ENCODE results near the gene CCDC97.
"Not testable (repeated sequence)": the region's sequence is repeated elsewhere in the genome, so short reads cannot be mapped to it uniquely, and the experiment has no call there.

The CCDC97 gene

DNA sequence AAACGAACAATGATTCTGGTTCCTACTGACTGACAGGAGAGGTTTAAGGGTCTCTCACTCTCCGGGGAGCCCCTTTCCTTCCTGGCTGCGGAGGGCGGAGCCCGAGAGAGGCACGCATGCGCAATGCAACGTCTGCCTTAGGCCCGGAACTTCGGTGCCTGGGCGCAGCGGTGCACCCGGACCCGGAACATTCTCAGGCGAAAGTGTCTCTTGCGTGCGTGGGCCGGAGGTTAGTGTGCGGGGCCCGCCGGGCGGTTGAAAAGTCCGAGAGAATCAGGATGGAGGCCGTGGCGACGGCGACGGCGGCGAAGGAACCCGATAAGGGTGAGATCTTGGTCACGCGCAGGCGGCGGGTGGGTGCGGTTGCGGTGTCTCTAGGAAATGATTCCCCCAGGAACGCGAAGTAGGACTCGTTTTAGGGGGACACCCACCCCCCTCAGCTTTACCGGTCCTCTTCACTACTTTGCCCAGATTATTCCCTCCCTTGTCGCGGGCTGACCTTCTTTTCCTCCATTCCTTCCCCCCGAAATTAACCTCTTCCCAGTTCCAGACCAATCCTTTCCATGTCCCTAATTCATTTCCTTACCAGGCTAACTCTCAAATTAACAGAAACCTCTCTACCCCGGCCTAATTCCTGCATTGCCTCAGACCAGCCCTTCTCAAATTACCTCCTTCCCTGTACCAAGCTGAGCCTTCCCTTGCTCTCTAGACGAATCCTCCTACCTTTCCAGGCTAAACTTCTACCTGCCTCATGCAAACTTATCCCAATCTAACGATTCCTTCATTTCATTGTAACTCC, at the start of gene CCDC97:
TSS of gene CCDC97 (plus strand) at position 140 of the 799 bp plus-strand sequence. CDS start at position 279, 139 bp downstream.
- peak; percentile 85 for DNase-seq

DNA sequence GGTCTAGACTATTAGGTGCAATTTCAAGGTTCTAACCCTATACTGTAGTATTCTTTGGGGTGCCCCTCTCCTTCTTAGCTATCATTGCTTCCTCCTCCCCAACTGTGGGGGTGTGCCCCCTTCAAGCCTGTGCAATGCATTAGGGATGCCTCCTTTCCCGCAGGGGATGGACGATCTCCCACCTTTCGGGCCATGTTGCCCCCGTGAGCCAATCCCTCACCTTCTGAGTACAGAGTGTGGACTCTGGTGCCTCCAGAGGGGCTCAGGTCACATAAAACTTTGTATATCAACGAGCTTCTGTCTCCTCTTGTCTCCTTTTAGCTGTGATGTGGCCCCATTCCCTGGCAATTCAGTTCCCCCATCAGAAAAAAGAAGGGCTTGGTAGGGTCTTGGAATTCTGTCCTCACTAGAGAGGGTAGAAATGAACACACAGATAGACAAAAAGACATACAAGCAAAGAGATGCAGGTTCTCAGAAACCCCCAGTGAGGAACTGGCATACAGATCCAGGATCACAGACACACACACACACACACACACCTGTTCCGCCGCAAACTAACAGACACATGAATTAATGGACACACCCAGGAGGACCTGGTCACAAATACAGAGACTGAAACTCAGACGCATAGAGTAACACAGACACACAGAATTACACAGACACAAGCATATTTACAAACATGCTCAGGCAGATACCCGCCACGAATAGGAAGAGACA, 48.3 kb upstream of the CCDC97 start:
- peak; percentile 7 for DNase-seq

DNA sequence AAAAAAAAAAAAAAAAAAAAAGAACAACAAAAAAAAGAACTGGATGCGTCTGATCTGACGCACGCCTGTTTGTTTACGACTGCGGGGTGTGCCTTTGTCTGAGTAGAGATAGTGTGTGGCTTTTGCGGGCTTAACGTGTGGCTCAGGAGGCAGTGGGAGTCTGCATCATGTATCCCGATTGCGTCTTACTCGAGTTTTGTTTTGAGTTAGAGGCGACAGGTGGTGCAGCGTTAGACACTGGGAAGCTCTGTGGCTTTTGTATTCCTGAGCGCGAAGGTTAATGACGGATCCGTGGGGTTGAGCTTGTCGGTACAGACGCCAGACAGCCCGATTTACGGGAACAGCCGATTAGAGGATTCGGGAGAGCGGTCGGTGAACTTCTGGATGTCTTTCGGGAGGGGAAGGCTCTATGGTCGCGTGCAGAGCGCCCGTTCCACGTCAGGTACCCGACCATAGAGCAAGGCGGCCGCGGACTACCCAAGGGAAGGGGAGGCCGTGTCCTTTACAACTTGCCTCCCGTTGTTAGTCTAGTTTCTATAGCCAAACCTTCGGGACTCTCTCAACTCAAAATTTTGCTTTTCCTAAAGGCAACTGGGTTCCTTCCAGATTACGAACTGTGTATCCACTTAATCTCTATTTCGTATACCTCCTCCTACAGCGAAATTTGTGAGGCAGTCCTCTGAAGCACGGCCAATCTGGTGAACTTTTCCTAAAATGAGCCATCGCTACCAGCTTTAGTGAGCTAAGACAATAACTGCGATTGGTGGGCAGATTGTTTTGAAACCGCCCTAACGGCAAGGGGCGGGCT, 46.7 kb upstream of the CCDC97 start:
- peak; percentile 52 for DNase-seq

DNA sequence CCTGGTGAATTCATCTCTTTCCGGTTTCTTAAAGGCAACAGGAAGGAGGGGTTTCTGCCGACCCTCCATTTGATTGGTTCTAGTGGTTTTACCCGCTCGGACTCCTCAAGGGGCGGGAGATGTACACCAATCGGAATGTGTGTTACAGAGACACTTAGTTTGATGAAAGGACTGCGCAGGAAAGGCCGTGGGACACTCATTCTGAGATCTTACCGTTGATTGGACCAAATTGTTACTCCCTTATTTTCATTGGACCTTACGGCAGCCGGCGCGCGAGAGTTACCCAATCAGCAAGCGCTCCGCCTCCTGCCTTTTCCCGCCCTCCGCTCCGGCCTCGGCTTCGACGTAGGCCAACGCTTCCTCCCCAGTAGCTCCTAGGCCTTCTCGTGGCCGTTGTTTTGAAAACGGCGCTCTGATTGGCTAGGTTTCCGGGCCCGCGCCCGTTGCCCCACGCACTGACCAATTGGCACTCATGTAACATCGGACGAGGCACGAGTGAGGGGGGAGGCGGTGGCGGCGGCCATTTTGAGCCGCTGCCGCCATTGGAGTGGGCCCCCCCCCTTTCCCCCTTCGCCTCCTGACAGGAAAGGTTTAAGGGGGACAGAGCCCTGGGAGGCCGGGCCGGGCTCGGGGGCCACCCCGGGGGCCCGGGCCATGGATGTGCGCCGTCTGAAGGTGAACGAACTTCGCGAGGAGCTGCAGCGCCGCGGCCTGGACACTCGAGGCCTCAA, 46.0 kb upstream of the CCDC97 start, which contains the start of gene HNRNPUL1:
TSS of gene HNRNPUL1 (plus strand) at position 523 of the 731 bp plus-strand sequence. CDS start at position 655, 132 bp downstream.
- peak; percentile 100 for DNase-seq

DNA sequence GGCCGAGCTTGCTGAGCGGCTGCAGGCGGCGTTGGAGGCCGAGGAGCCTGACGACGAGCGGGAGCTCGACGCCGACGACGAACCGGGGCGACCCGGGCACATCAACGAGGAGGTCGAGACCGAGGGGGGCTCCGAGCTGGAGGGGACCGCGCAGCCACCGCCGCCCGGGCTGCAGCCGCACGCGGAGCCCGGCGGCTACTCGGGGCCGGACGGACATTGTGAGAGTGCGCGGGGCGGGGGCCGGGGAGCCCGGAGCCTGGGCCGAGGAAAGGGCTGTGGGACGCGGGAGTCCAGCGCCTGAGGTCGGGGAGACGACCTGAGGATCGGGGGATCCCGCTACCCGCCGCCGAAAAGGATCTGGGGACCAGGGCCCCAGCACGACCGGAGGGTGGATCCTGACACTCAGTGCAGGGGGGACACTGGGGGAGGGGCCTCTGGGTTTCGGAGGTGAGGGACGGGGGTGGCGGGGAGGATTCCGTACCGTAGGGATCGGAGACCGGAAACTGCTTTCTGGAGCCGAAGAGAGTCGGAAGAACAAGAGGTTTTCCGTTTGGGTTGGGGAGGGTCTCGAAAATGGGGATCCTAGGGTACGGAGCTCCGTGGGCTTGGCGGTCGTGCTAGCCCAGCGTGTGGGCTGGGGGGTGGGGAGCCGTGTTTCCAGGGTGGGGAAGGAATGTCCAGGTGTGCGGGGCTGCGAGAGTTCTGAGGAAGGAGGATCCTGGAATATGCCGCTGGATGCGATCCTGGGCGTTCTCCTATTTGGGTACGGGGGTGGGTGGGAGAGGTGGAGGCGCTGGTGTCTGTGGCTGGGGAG, 45.2 kb upstream of the CCDC97 start:
- DNase-seq: peak; percentile 57

DNA sequence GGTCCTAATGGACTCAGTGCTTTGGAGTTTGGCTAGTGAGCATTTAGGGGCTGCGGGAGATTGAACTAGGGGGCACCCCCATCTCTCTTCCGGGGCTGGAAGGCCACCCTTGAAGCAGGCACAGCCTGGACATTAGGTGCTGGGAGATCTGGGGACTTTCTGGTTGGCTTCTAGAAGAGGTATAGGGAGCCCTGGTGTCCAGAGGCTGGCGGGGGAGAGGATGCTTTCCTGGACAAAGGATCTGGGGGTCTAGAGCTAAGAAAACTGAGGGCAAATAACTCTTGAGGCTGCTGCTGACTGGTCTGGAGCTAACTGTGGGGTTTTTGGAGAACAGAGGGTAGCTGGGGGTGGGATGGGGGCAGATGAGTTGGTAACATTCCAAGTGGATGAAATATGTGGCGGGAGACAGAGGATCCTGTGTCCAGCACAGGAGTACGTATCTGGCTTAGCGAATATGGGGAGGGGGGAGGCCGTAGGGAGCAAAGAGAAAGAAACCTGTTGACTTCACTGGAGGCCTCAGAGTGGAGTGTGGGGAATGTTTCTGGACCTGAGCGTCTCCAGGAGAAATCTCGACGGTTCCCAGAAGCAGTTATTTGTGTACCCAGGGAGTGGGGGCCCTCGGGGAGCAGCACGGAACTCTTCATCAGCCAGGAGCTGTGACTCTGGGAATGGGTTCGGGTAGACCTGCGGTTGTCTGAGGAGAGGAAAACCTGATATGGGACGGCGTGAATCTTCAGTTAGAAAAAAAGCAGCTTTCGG, 44.4 kb upstream of the CCDC97 start:
- peak; percentile 26 for DNase-seq

DNA sequence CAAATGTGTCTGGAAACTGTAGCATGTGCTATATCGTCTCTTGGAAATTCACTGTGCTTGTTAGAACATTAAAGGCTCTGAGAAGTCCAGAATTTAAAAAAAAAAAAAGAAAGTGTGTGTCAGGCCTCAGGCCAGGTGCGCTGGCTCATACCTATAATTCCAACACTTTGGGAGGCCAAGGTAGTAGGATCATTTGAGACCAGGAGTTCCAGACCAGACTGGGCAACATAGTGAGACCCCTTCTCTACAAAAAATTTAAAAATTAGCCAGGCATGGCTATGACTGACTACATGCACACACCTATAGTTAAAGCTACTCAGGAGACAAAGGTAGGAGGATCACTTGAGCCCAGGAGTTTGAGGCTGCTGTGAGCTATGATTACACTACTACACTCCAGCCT, 40.9 kb upstream of the CCDC97 start:
- DNase-seq: no peak

DNA sequence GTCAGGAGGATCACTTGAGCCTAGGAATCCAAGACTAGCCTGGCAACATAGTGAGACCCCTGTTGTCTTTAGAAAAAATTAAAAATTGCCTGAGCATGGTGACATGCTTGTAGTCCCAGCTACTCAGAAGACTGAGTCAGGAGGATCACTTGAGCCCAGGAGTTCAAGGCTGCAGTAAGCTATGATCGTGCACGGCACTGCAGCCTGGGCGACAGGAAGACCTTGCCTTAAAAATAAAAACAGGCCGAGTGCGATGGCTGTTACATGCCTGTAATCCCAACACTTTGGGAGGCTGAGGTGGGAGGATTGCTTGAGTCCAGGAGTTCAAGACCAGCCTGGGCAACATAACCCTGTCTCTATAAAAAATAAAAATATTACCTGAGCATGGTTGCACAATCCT, 40.4 kb upstream of the CCDC97 start:
- no peak for DNase-seq

DNA sequence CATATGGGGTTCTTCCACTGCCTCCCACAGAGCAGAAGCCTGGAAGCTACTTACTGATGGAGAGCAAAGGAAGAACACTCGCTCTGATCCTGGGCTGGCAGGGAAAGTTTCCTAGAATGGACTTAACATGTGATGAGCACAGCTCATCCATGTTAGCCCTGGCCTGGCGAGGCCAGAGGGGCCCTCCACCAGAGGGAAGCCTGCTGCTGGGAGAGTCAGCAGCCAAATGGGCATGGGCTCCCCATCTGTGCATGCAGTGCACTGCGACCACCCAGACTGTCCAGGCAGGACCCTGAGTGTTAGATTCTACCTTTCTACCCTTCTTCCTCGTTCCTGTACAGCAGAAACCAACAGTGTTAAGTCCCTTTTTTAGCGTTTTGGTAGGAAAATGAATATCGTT, 36.9 kb upstream of the CCDC97 start:
- no peak for DNase-seq

DNA sequence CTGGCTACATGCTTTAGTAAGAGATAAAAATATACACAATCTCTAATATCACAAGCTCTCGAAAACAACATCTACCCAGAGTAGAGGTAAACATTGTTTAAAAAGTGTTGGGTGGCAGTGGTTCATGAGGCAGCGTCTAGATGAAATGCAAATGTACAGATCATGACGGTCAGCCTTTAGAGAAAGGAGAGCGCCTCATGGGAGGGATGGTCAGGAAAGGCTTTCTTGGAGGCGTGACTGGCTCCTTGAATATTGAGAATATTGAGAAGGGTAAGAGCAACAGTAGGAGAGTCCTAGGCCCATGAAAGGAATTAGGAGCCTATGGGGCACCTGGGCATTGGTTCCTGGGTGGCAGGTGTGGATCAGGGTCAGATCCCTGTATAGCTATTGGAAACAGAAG, 35.2 kb upstream of the CCDC97 start:
- DNase-seq: no peak

DNA sequence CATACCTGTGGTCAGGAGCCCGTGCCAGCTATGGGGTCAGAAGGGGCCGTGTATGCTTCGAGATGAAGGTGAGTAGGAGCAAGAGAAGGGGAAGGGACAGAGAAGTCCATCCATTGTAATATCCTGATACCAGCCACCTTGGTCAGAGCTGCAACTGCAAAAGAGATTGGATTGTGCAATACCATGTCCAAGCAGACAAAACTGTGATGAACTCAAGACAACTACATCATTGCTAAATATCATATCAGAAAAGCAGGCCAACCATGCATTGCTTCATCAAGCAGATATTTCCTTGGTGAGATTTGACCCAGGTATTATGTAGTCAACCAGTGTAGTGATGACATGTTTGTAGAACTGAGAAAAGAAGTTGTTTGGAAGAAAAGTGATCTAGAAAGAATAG, 33.7 kb upstream of the CCDC97 start:
- no peak for DNase-seq

DNA sequence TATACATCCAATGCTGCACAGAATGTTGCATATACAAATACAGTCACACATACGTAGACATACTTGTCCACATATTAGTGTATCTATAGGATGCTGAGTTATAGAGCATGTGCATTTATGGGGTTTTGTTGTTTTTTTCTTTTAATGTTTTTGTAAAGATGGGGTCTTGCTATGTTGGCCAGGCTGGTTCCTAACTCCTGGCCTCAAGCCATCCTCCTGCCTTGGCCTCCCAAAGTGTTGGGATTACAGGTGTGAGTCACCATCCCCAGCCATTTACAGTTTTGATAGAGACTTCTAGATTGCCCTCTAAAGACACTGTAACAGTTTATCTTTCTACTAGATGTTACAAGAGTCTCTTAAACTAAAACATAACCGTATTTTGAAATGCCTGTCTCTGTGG, 31.5 kb upstream of the CCDC97 start:
- DNase-seq: no peak

DNA sequence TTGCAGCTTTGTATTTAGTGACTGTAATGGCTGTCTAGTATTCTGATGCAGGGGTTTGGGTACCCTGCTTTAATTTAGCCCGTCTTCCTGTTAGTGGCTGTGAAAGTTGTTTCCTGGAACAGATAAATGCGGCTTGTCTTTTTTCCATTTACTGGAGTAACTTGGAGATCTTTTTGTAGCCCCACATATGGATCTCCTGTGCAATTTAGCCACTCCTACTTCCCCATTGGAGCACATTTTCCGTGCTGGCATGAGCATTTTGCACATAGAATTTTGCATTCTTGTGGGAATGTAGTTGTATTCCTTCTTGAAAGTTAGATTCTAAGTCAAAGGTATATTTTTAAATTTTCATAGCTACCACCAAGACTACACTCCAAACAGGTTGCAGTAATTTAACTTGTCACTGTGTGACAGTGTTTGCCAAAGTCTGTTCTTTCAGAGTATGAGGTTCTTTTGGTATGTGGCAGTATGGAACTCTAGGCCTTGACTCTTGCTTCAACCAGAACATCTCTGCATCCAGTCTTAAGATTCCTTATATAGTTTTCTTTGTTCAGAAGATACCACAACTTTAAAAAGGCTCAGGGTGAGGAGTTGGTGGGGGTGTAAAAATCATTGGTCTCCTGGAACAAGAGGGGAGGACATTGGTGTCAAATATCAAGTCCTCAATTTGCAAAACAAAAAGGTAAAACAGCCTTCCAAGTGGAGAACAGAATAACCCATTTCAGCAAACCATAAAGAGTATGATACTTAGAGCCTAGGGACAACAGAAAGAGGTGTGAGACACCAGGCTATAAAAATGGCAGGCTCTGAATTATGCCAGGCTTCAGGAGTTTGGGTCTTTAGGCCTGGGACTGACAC, 21.1 kb upstream of the CCDC97 start:
- DNase-seq: no peak

DNA sequence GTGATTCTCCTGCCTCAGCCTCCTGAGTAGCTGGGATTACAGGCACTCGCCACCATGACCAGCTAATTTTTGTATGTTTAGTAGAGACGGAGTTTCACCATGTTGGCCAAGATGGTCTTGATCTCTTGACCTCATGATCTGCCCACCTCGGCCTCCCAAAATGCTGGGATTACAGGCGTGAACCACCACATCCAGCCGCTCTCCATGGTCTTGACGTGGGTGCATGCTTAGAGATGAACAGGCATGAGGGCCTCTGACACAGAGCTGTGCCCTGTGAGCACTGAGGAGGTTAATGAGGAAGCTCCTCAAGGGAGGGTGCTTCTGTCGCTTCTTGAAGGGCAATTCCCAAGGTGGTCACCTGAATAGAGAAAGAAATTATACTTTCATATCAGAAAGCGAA, 20.2 kb upstream of the CCDC97 start:
- not testable (repeated sequence) for DNase-seq

DNA sequence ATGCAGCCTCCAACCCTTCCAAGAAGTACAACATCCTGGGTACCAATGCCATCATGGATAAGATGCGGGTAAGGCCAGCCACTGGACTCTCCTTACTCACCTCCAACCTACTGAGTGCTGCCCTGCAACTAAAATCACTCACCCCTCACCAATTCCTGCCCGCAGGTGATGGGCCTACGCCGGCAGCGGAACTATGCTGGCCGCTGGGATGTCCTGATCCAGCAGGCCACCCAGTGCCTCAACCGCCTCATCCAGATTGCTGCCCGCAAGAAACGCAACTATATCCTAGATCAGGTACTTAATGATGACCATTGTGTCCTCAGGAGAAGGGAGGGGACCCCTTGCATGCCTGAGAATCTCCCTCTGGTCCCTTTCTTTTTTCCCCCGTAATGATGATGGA, 15.6 kb upstream of the CCDC97 start:
- DNase-seq: no peak

DNA sequence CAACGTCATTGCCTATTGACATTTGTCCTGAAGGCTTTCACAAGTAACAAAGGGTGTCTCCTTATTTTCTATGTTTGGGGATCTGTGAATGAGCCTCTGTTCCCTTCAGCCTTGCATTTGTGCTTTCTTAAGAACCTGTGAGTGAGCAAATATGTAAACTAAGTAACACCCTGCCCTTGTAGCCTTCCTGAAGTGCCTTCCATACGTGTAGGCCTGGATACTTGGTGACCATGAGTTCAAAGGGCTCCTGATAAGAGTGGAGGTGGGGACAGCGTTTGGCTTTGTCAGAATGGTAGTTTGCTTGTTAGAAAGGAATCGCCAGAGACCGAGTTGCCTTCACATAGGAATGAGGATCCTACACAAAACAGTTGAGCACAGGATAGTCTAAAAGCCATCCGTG, 14.5 kb upstream of the CCDC97 start:
- DNase-seq: no peak

DNA sequence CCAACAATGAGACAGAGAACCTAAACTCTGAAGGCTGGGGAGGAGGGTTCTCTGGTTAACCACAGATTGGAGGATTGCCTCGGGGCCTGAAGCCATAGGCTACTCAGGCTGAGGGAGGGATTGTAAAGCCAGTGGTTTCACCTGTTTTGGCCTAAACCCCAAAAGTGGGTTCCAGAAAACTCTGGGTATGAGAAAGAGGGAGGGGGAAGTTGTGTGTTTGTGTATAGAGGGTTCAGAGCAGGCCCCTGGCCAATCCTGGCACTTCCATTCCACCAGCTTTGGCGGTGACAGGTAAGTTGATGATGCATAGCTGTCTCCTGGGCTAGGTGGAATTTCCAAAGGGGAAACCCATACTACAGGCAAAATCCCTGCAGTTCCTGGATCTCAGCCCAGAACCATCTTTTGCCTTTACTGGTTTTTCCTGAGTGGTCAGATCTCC, 13.5 kb upstream of the CCDC97 start:
- no peak for DNase-seq

DNA sequence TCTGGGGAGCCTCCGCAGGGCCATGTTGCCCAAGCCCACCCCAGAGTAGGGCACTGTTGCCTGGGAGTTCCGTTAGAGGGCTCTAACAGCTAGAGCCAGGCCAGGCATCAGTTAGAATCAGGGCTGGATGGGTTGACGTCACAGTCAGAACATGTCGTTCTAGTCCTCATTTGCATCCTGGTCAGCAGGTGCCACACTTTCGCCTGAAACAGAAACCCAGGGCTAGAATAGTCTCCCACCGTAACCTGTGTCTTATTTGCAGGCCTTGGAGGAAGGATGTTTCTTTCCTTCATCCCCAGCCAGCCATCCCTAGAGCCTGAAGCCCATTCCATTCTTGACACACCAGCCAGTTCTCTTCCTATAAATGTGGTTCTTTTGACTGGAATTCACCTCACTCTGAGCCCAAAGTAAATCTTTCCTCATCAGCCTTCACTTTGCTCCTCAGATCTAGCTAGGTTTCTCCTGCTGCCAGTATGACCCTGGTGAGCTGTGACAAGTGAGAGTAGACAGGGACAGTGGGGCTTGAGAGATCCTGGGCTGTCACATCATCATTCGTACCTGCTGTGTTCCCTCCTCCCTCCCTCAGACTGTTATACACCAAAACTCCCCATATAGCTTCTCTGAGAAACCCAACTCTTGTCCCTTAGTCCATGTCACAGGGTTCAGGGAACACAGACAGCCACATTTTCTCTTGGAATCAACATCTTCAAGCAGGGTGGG, 12.2 kb upstream of the CCDC97 start:
- DNase-seq: no peak

DNA sequence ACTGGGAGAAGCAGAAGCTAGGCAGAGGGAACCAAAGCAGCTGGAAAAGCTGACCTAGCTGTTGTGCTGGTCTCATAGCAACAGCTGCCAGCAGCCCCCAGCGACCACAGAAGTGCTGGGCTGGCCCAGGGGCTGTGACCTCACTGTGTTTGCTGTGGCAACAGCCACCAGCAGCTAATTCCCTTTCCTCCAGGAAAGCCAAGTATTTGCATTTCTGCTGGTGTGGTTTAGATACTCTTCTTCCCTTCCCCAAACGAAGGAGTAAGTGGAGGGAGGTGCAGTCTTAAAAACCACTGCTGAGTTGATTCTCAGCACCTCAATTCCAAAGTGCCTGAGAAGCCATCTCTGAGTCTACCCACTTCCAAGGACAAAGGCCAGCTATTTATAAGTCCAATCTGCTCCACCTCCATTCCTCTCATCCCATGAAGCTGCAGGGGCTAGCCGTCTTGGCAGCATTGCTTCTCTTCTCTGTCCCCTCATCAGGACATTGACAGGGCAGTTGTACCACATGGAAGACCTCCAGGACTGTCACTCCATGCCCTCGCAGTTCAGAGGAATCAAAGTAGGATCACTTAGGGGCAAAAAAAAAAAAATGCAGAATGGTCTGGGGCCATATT, 11.5 kb upstream of the CCDC97 start:
- peak; percentile 54 for DNase-seq

Measured in fibroblast of skin of right biceps (primary cell).